ENCODE measurements around the gene ARF4. TPM values are rescaled to one million over a fixed set of nuclear protein-coding genes. Genes with fewer than 3 reads are reported as not detected.

ARF4 gene
- total RNA-seq, 6 donors from 2014 or later, result 39.8 to 153 (median 124) TPM

- Histone ChIP-seq H3K4me3 (peak overlapping the region; percentile 72 to 83 (median 75)), H3K4me1 (peaks cover 42 to 52% (median 45%) of the 10 kb centered on the region in 4 donors), H3K9me3 (no peaks in the 10 kb centered on the region), H3K27ac (peak overlapping the region; percentile 98 to 99 (median 98)), H3K27me3 (no peaks in the 10 kb centered on the region), H3K36me3 (peaks cover 0 to 5% (median 0%) of the 10 kb centered on the region in 4 donors)
- WGBS, 2 donors, result 0 to 1% methylated on average over 20 to 30 of the region's 31 CpGs
- peak; percentile 91 to 93 for DNase-seq
- TF ChIP-seq, protein P1, sequence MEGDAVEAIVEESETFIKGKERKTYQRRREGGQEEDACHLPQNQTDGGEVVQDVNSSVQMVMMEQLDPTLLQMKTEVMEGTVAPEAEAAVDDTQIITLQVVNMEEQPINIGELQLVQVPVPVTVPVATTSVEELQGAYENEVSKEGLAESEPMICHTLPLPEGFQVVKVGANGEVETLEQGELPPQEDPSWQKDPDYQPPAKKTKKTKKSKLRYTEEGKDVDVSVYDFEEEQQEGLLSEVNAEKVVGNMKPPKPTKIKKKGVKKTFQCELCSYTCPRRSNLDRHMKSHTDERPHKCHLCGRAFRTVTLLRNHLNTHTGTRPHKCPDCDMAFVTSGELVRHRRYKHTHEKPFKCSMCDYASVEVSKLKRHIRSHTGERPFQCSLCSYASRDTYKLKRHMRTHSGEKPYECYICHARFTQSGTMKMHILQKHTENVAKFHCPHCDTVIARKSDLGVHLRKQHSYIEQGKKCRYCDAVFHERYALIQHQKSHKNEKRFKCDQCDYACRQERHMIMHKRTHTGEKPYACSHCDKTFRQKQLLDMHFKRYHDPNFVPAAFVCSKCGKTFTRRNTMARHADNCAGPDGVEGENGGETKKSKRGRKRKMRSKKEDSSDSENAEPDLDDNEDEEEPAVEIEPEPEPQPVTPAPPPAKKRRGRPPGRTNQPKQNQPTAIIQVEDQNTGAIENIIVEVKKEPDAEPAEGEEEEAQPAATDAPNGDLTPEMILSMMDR (IDR thresholded peaks at IDR 0.05), result no peak
- TF ChIP-seq POLR2A (IDR thresholded peaks at IDR 0.05), result peak in 1 of 4 donors; percentile 25
- peak; percentile 45 to 79 for TF ChIP-seq POLR2AphosphoS5 (IDR thresholded peaks at IDR 0.05)
- peak in 1 of 4 donors; percentile 28 for TF ChIP-seq EP300 (IDR thresholded peaks at IDR 0.05)
- ATAC-seq (ENCODE audit: low FRiP score in 2 of 2), result peak; percentile 83 to 90
Measured at GRCh38 chr3:57596495-57597126, 533 bp downstream of the ARF4 start.

DNA sequence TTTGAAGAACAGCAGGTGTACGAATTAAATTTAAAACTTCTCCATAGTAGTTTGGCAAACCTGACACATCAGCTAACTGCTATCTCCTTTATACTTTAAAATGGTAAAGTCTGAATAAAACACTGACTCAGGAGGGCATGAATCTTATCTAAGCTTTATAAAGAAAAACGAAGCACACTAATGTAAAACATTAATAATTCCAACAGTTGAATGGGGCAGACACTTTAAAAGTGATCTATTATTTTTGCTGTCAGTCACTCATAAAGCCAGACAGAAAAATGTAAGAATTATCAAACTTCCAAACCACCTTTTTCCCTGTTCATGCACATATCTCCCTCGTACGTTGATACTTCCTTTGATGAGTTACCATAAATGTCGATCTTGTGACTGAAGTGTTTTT lies 2.6 kb downstream of the ARF4 start:
- ATAC-seq (ENCODE audit: low FRiP score in 2 of 2), result no peak
- Histone ChIP-seq H3K27ac (peak overlapping the region in 1 of 4 donors; percentile 99), H3K4me3 (peak overlapping the region in 3 of 4 donors; percentile 72 to 83 (median 75)), H3K27me3 (no peaks in the 10 kb centered on the region), H3K4me1 (peaks cover 42 to 52% (median 46%) of the 10 kb centered on the region in 4 donors), H3K36me3 (peaks cover 0 to 5% (median 0%) of the 10 kb centered on the region in 4 donors), H3K9me3 (no peaks in the 10 kb centered on the region)
- WGBS, 2 donors, result 31 to 39% methylated on average over 5 of the region's 5 CpGs
- TF ChIP-seq POLR2AphosphoS5 (IDR thresholded peaks at IDR 0.05) (no peak), POLR2A (IDR thresholded peaks at IDR 0.05) (no peak), EP300 (IDR thresholded peaks at IDR 0.05) (no peak)
- TF ChIP-seq, protein P1 (IDR thresholded peaks at IDR 0.05), result no peak
- no peak for DNase-seq

DNA sequence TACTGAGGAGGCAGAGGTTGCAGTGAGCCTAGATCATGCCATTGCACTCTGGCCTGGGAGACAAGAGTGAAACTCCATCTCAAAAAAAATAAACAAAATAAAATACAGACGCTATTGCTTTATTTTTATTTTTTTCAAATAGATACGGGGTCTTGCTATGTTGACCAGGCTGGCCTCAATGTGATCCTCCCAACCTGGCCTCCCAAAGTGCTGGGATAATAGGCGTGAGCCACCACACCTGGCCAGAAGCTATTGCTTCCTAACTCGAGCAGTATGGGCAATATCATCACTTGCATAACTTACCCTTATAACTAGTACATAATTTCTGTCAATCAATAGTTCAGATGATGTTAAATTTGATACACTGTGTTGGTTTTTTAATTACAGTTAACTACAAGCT lies 3.0 kb downstream of the ARF4 start:
- peak overlapping the region in 1 of 4 donors; percentile 75 for H3K4me3 ChIP-seq
- DNase-seq (no peak), ATAC-seq (ENCODE audit: low FRiP score in 2 of 2) (no peak)
- 76 to 85% methylated on average over 4 of the region's 4 CpGs for WGBS, 2 donors
- H3K27ac ChIP-seq, result no peak overlapping the region
- TF ChIP-seq POLR2A (IDR thresholded peaks at IDR 0.05) (no peak), POLR2AphosphoS5 (IDR thresholded peaks at IDR 0.05) (no peak), EP300 (IDR thresholded peaks at IDR 0.05) (no peak)
- TF ChIP-seq, protein P1 (IDR thresholded peaks at IDR 0.05), result no peak
- H3K36me3 ChIP-seq, result peaks cover 0 to 5% (median 2%) of the 10 kb centered on the region in 4 donors
- no peaks in the 10 kb centered on the region for H3K27me3 ChIP-seq
- no peaks in the 10 kb centered on the region for H3K9me3 ChIP-seq
- H3K4me1 ChIP-seq, result peaks cover 42 to 52% (median 46%) of the 10 kb centered on the region in 4 donors

GRCh38 chr3:57592306-57592705 lies 4.8 kb downstream of the ARF4 start:
- WGBS, 2 donors, result 63 to 72% methylated on average over 6 of the region's 6 CpGs
- H3K27ac ChIP-seq, result no peak overlapping the region
- peaks cover 36 to 59% (median 43%) of the 10 kb centered on the region in 4 donors for H3K4me1 ChIP-seq
- no peak overlapping the region for H3K4me3 ChIP-seq
- ATAC-seq (ENCODE audit: low FRiP score in 2 of 2) (no peak), DNase-seq (no peak)
- peaks cover 0 to 6% (median 3%) of the 10 kb centered on the region in 4 donors for H3K36me3 ChIP-seq
- H3K27me3 ChIP-seq, result no peaks in the 10 kb centered on the region
- H3K9me3 ChIP-seq, result no peaks in the 10 kb centered on the region
- TF ChIP-seq POLR2A (IDR thresholded peaks at IDR 0.05) (no peak), EP300 (IDR thresholded peaks at IDR 0.05) (no peak), POLR2AphosphoS5 (IDR thresholded peaks at IDR 0.05) (no peak)
- TF ChIP-seq, protein P1 (IDR thresholded peaks at IDR 0.05), result no peak
